NCI-H226 (cell line): ENCODE data around the gene TPO.
"Not testable (repeated sequence)": the region's sequence is repeated elsewhere in the genome, so short reads cannot be mapped to it uniquely, and the experiment has no call there.

ENCODE experiments used
- DNase-seq: peaks from one replicate; pipeline ENCODE4 v3.0.0-alpha.2; 2015

TPO gene

GRCh38 chr2:1563084-1563857 is 150.0 kb downstream of the TPO start:
- DNase-seq = no peak

- DNase-seq = no peak
These were observed 151.0 kb downstream of the TPO start for GRCh38 chr2:1563943-1564891.

- DNase-seq = no peak
These were observed 154.5 kb downstream of the TPO start for GRCh38 chr2:1567556-1568344.

GRCh38 chr2:1568345-1568668 is 155.0 kb downstream of the TPO start:
- DNase-seq = not testable (repeated sequence)

GRCh38 chr2:1569879-1570450 is 156.7 kb downstream of the TPO start:
- DNase-seq = no peak

- DNase-seq = no peak
These were observed 158.5 kb downstream of the TPO start for GRCh38 chr2:1571477-1572417.

- DNase-seq = peak; percentile 30
These were observed 159.4 kb downstream of the TPO start for GRCh38 chr2:1572638-1573037.

- no peak for DNase-seq
These were observed 164.6 kb downstream of the TPO start for GRCh38 chr2:1577846-1578245.

GRCh38 chr2:1581257-1581964 is 168.1 kb downstream of the TPO start:
- not testable (repeated sequence) for DNase-seq

GRCh38 chr2:1581965-1582625 is 168.8 kb downstream of the TPO start:
- DNase-seq = no peak

GRCh38 chr2:1582891-1583341 is 169.7 kb downstream of the TPO start:
- DNase-seq = no peak

- DNase-seq = no peak
These were observed 170.8 kb downstream of the TPO start for GRCh38 chr2:1584051-1584531.

- no peak for DNase-seq
These were observed 171.6 kb downstream of the TPO start for GRCh38 chr2:1584691-1585485.

- no peak for DNase-seq
These were observed 172.4 kb downstream of the TPO start for GRCh38 chr2:1585635-1586034.

GRCh38 chr2:1586251-1586922 is 173.1 kb downstream of the TPO start:
- DNase-seq = no peak

- DNase-seq = peak; percentile 77
These were observed 173.9 kb downstream of the TPO start for GRCh38 chr2:1586923-1587840.
